Stomach (tissue), 4 donors: Measurements from ENCODE around the gene SAMM50.

Experiments
- EP300 ChIP-seq: sonication (generic); formaldehyde crosslinking; IDR thresholded peaks from one replicate; pipeline ENCODE4 v1.6.1; 2017; ENCODE audit warnings: antibody characterized with exemption
- POLR2AphosphoS5 ChIP-seq, 3 donors: sonication (generic); formaldehyde crosslinking; IDR thresholded peaks; one replicate each; pipeline ENCODE4 v1.6.1; 2016; ENCODE audit warnings: antibody characterized with exemption in 3 of 3
- TF ChIP-seq, protein P1 (sequence below), 7 experiments: fragments of 450-650 bp in 4 of 7; fragments of 200-600 bp in 3 of 7; sonication (generic) in 3 of 7; IDR thresholded peaks; one replicate each; pipeline ENCODE4 v1.5.1; 2016 to 2019; ENCODE audit warnings: antibody characterized with exemption in 7 of 7, control low read depth in 2 of 7, mild to moderate bottlenecking in 1 of 7

DNA sequence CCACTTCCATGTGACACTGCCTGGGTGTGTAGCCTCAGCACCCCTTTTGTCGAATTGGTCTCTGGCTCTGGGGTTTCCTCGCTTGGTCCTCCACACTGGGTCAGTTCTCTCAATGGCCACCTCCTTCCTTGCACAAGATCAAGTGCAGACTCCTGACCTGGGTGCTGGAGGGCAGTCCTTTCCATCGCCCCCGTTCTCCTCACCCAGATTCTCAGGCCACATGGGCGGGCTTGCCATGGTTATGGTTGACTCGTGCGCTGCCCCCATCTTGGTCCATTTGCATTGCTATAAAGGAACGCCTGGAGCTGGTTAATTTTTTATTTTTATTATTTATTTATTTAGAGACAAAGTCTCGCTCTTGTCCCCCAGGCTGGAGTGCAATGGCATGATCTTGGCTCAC is 63.4 kb downstream of the SAMM50 start:
- TF ChIP-seq, protein P1, sequence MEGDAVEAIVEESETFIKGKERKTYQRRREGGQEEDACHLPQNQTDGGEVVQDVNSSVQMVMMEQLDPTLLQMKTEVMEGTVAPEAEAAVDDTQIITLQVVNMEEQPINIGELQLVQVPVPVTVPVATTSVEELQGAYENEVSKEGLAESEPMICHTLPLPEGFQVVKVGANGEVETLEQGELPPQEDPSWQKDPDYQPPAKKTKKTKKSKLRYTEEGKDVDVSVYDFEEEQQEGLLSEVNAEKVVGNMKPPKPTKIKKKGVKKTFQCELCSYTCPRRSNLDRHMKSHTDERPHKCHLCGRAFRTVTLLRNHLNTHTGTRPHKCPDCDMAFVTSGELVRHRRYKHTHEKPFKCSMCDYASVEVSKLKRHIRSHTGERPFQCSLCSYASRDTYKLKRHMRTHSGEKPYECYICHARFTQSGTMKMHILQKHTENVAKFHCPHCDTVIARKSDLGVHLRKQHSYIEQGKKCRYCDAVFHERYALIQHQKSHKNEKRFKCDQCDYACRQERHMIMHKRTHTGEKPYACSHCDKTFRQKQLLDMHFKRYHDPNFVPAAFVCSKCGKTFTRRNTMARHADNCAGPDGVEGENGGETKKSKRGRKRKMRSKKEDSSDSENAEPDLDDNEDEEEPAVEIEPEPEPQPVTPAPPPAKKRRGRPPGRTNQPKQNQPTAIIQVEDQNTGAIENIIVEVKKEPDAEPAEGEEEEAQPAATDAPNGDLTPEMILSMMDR (IDR thresholded peaks at IDR 0.05): no peak
- no peak for TF ChIP-seq EP300
- no peak for TF ChIP-seq POLR2AphosphoS5 (IDR thresholded peaks at IDR 0.05)
